Measurements from ENCODE around the gene USP4. TPM values are rescaled to one million over a fixed set of nuclear protein-coding genes. Genes with fewer than 3 reads are reported as not detected.
A peak's percentile ranks its signal among the peaks of the same experiment; 100 is the strongest.

The USP4 gene
- total RNA-seq, result 10 to 100 TPM; 94.3 to 95.2 TPM
- 60.2 TPM for polyA plus RNA-seq (2013, experiment 1 of 2)
- polyA plus RNA-seq (2013, experiment 2 of 2), result 75.0 TPM
- total RNA-seq, result 59.4 to 161 (median 93.9) reads per million in 172 experiments

DNA sequence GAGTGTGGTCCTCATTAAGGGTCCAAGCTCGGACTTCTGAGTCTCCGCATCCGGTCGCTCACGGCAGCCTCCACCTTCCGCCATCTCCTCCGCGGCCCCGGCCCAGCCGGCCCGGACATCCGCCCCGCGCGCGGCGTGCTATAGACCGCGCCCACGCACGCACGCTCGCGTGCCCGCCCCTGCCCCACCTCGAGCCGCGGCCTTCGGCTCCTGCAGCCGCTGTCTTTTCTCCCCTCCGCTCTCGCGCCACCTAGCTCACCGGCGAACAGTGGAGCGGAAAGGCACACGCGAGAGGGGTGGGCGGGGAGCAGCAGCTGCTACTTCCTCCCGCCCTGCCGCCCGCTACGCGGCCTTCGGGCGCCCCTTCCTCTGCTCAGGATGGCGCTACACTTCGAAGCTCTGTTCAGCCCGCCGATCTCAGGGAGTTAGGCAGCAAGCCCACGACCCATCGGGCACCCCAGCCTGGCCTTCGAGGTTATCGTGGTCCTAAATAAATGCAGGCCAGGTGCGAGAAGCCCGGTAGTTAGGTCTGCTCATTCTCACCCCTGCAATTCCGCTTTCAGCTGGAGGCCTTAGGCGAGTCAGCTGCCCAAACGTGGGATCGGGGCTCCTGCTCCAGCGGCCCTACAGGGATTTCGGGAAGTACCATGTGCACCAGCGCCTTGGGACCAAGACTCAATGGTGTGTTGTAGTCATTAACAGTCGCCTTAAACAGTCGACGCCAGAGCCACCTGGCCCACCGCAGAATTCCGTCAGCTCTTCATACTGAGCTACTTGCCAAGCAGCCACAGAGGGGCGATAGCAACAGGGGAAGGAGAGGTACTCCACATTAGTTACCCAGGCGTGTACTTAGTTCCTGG, at the start of gene USP4:
TSS of gene USP4 (minus strand) at position 113 of the 860 bp plus-strand sequence. CDS start at position 84, 29 bp downstream.
- intact Hi-C loops (cut with DNase I, micrococcal nuclease), result loop anchor here (1.0 to 5.0 kb wide), 7 partner anchors 18 to 337 kb away; partner anchors contain the start of genes GPX1 (in 2 of the 2), NICN1 (in 2 of the 2), TCTA (in 2 of the 2) and CCDC71 (in 1 of the 2)
- peak; percentile 52 for TF ChIP-seq CTCF (IDR thresholded peaks at IDR 0.05)
- ATAC-seq (ENCODE audit: poor library complexity) (peak; percentile 84), DNase-seq (peak; percentile 82 to 97 (median 92))
- Mint-ChIP-seq H3K4me1 (ENCODE audit: low read depth) (peaks cover 53% of the 10 kb centered on the region), H3K9me3 (no peaks in the 10 kb centered on the region), H3K27ac (peak within 1 kb of the TSS; percentile 91), H3K36me3 (ENCODE audit: low read depth) (peaks cover 21% of the 10 kb centered on the region), H3K4me3 (peak within 1 kb of the TSS; percentile 86), H3K27me3 (no peaks in the 10 kb centered on the region)
- Histone ChIP-seq H3K36me3 (ENCODE audit: insufficient read depth, low read length) (peaks cover 18% of the 10 kb centered on the region), H3K4me3 (ENCODE audit: low read length) (peak within 1 kb of the TSS; percentile 90), H3K4me1 (ENCODE audit: insufficient read depth, low read length) (peaks cover 69% of the 10 kb centered on the region), H3K9me3 (ENCODE audit: control insufficient read depth in 1 of 2, insufficient read depth in 1 of 2, low read length in 2 of 2) (no peaks in the 10 kb centered on the region), H3K27ac (ENCODE audit: low read depth in 1 of 2, low read length in 2 of 2) (peak within 1 kb of the TSS; percentile 95 to 98), H3K27me3 (ENCODE audit: control insufficient read depth in 1 of 2, insufficient read depth in 2 of 2, low read length in 2 of 2) (no peaks in the 10 kb centered on the region)
- CTCF ChIA-PET, result interaction anchor here (0.6 to 2.5 kb wide), 33 partner anchors 8 to 351 kb away, joined by 3 to 32 read pairs (median 3); partner anchors contain the start of genes DAG1, GPX1, NICN1 and RHOA
- POLR2A ChIA-PET, result interaction anchor here (0.6 to 3.2 kb wide), 48 partner anchors 9 to 1252 kb away, joined by 3 to 82 read pairs (median 4); partner anchors contain the start of genes DAG1, GPX1, IMPDH2 and IP6K2

DNA sequence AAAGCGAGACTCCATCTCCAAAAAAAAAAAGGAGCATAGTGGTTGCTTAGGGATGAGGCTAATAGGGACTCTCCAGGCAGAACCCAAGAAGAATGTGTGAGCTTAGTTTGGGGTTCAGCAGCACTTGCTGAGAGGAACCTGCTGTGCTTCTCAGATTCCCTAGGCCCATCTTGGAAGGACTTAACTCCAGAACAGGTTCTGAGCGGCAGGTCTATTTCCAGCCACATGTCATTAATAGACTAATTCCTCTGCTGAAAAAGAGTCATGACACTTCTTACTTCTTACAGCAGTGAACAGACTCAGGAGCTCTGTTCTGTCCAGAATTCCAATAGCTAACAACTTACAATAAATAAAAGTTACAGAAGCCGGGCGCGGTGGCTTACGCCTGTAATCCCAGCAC, 49.4 kb upstream of the USP4 start:
- intact Hi-C loops (cut with DNase I, micrococcal nuclease), result loop anchor here in 1 of 2 experiments (1.0 kb wide), 1 partner anchor 12 kb away; no protein-coding TSS in a partner anchor
- Histone ChIP-seq H3K4me1 (ENCODE audit: insufficient read depth, low read length) (peaks cover 74% of the 10 kb centered on the region), H3K4me3 (ENCODE audit: low read length) (no peak overlapping the region), H3K27me3 (ENCODE audit: control insufficient read depth in 1 of 2, insufficient read depth in 2 of 2, low read length in 2 of 2) (no peaks in the 10 kb centered on the region), H3K36me3 (ENCODE audit: insufficient read depth, low read length) (peaks cover 9% of the 10 kb centered on the region), H3K27ac (ENCODE audit: low read depth in 1 of 2, low read length in 2 of 2) (no peak overlapping the region), H3K9me3 (ENCODE audit: control insufficient read depth in 1 of 2, insufficient read depth in 1 of 2, low read length in 2 of 2) (no peaks in the 10 kb centered on the region)
- H3K27ac Mint-ChIP-seq, result peak overlapping the region; percentile 37
- no peaks in the 10 kb centered on the region for H3K27me3 Mint-ChIP-seq
- peaks cover 51% of the 10 kb centered on the region for H3K4me1 Mint-ChIP-seq (ENCODE audit: low read depth)
- no peak for ATAC-seq (ENCODE audit: poor library complexity)
- TF ChIP-seq CTCF (IDR thresholded peaks at IDR 0.05), result no peak
- CTCF ChIA-PET, result interaction anchor here (1.7 to 1.8 kb wide), 2 partner anchors 26 to 49 kb away, joined by 5 to 6 read pairs; partner anchors contain the start of gene USP4
- DNase-seq, result no peak
- H3K4me3 Mint-ChIP-seq, result no peak overlapping the region
- no peaks in the 10 kb centered on the region for H3K9me3 Mint-ChIP-seq
- POLR2A ChIA-PET, result interaction anchor here (1.4 kb wide), 1 partner anchor 22 kb away, joined by 5 read pairs; the partner anchor contains the start of genes RHOA and TCTA
- H3K36me3 Mint-ChIP-seq (ENCODE audit: low read depth), result peaks cover 42% of the 10 kb centered on the region

DNA sequence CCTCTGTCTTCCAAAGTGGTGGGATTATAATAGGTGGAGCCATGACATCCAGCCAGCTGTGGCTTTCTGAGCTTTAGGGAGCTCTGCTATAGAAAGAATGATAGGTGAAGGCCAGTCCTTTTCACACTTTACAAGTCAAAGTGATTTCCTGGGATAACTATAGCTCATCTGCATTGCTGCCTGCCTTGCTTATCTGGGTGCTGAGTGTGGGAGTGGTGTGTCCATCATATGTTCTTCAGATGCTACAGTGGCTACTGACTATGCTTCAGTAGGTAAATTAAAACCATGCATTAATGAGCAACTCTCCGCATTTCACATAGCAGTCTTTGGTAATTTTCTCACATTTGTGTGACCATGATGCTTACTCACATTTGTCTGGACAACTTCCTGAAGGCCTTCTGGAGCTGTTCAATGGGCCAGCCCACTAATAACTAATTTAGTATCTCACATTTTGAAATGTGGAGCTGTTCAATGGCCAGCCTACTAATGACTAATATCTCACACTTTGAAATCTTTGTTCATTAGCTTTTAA, 48.5 kb upstream of the USP4 start:
- Histone ChIP-seq H3K27me3 (ENCODE audit: control insufficient read depth in 1 of 2, insufficient read depth in 2 of 2, low read length in 2 of 2) (no peaks in the 10 kb centered on the region), H3K4me3 (ENCODE audit: low read length) (no peak overlapping the region), H3K9me3 (ENCODE audit: control insufficient read depth in 1 of 2, insufficient read depth in 1 of 2, low read length in 2 of 2) (no peaks in the 10 kb centered on the region), H3K4me1 (ENCODE audit: insufficient read depth, low read length) (peaks cover 72% of the 10 kb centered on the region), H3K36me3 (ENCODE audit: insufficient read depth, low read length) (peaks cover 10% of the 10 kb centered on the region), H3K27ac (ENCODE audit: low read depth in 1 of 2, low read length in 2 of 2) (no peak overlapping the region)
- DNase-seq, result no peak
- CTCF ChIA-PET, result interaction anchor here (1.7 to 1.8 kb wide), 2 partner anchors 27 to 48 kb away, joined by 5 to 6 read pairs; partner anchors contain the start of gene USP4
- Mint-ChIP-seq H3K9me3 (no peaks in the 10 kb centered on the region), H3K27me3 (no peaks in the 10 kb centered on the region), H3K27ac (peak overlapping the region; percentile 37), H3K4me3 (peak overlapping the region; percentile 15), H3K36me3 (ENCODE audit: low read depth) (peaks cover 39% of the 10 kb centered on the region), H3K4me1 (ENCODE audit: low read depth) (peaks cover 56% of the 10 kb centered on the region)
- no peak for ATAC-seq (ENCODE audit: poor library complexity)
- no peak for TF ChIP-seq CTCF (IDR thresholded peaks at IDR 0.05)
- intact Hi-C loops (cut with DNase I, micrococcal nuclease), result no loop called here
- POLR2A ChIA-PET, result interaction anchor here (1.0 to 1.4 kb wide), 3 partner anchors 23 to 82 kb away, joined by 3 to 5 read pairs (median 3); partner anchors contain the start of genes RHOA, TCTA and USP4

Measured in CD4-positive, alpha-beta T cell (primary cell).